Activated gamma-delta T cell treated with Interleukin-2 at 50 U/mL for 16 hours (primary cell): Measurements from ENCODE around the gene EOGT.

Experiments
- DNase-seq: peaks from one replicate; pipeline ENCODE4 v3.0.0-alpha.2; 2020

Gene EOGT

GRCh38 chr3:69008980-69009379, 4.5 kb downstream of the EOGT start:
- DNase-seq, result no peak

DNA sequence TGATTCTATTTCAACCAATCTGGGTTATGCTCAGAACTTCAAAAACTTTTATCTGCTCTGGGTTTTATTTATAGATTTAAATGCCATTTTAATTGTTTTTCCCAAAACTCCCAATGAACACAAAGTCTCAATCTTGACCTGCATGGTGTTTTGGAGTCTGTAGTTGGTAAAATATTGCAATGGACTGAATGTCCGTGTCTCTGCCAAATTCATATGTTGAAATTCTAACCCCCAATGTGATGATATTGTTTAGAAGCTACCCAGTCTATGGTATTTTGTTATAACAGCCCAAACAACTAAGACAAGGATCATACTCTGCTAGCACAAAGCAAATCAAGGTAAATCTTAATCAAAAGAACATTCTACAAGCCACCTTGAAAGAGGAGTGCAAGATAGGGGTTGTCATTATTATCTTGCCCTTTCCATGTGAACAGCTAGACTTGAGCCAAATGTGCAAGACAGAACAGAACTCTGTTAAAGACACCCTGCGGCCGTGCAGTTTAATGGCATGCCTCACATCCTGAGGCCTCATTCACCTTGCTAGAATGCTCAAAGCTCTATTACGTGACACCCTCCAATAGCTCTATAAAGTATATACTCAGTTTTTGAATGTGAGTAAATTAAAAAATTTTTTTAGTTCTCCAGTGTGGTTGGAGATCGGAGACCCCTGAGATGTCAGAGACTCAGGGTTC, 7.5 kb downstream of the EOGT start:
- DNase-seq, result no peak

GRCh38 chr3:69005071-69005790, 8.3 kb downstream of the EOGT start:
- no peak for DNase-seq

GRCh38 chr3:69004138-69004537, 9.3 kb downstream of the EOGT start:
- DNase-seq, result no peak

DNA sequence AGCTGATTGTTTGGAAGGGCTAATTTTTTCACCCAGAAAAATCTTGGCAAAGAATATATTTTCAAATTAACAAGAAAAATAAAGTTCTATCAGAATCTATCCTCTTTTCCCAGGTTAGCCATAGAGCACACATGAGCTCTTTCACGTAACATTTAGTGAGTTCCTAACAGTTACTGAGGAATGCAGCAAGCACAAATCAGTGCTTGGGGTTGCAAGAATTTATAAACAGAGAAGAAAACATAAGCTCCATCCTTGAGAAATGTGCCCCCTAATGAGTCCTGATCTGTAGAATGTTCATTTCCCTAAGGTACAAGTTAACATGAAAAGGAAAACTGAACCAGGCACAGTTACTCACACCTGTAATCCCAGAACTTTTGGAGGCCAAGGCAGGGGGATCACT, 13.9 kb downstream of the EOGT start:
- no peak for DNase-seq

DNA sequence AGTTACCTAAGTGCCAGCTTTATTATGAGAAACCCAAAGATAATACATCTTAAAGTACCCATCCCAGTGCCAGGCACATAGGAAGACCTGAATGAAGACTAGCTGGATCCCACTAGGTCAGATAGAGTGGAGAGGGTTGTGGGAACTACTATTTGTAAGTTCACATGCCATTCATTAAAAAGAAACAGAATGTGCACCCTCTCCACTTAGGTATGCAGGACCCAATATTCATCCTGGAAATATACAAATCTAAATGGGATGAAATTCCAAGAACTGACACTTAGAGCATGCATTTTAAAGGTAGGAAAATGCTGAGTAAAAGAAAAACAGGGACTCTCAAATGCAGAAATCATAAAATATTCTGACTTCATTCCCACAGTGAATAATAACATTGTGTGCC, 14.3 kb downstream of the EOGT start:
- no peak for DNase-seq

DNA sequence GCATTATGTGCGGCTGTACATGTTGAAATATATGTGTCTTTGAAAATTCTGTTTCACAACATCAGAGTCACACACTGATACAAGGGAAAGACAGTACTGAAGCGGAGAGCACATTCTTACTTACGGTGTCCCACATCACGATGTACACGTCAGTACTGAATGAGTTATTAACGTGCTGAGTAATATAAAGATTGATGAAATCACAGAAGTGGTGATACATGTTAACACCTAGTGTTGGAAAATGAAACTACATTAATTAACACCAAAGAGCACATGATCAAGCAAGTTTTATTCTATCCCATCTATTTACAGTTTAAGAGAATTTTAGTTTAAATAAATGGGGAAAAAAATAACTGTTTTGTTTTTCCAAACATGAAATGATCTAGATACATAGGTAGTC, 15.6 kb downstream of the EOGT start:
- DNase-seq, result no peak

- DNase-seq, result no peak
These were observed 17.0 kb downstream of the EOGT start for GRCh38 chr3:68996356-68996995.

GRCh38 chr3:68988740-68989139, 24.7 kb downstream of the EOGT start:
- no peak for DNase-seq

DNA sequence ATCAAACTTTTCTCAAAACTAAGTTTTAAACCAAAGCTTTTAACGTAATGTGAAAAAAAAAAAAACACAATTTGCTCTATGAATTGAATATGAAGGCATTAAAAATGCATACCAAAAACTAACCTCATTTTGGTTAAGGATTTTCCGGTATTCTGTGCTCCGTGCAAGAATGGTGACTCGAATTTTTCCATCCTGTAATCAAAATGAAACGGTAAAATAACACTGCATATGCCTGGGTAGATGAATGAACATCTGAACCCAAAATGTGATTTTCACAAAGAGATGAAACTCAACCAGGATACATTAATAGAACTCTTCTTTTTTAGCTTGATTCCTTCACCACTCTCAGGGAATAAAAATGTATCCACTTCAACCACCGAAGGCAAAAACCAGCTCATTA, 26.2 kb downstream of the EOGT start:
- no peak for DNase-seq

DNA sequence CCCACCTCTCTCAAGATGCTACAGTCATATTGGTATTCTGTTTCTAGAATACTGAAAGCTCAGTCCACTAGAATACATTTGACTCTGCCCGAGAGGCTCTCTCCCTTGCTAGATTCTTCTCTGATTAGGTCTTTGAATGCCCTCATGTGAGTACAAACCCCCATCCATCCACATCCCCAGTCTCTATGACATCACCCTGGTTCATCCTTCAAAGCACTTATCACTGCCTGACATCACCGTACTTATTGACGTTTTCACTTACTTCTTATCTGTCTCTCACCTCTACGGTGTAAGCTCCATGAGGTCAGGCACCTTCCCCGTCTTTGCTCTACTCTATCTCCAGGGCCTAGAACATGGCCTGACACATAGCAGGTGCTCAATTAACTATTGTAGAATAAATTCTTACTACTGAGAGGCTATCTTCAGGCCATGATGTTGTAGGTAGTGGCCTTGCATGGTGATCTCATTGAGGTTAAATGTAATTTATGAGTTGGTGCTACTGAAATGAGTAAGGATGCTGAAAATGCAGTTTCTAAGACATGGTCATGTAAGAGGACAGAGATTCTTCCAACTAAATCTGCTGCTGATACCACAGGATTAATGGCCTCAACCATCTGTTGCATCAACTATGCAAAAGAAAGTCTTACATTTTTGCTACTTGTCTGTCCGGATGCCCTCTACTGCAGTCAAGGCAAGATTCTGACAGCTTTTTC, 26.8 kb downstream of the EOGT start:
- no peak for DNase-seq

DNA sequence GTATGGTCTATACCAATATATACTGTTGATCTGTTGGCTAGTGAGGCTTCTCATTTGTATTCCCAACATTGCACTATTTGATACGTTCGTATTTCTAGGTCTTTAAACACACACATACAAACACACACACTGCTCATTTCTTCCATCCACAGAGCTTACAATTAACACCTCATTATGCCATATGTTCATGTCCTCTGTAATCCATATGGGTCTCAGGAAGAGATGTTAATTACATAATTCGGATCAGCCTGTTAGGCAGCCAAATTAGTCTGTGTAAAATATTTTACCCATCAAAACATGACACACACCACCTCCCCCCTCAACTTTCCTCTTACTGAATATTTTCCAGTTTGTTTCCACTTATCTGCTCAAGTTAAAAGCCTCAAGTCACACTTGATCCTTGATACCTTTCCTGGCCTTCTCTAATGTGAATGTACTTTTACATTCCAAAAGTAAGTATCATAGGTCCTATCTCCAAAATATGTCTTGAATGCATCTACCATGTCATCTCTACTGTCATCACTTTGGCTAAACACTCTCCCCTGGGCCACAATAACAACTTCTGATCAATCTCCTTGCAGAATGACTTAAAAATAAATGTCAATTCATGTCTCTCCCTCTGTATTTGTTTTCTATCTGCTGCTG, 28.2 kb downstream of the EOGT start:
- DNase-seq, result no peak

DNA sequence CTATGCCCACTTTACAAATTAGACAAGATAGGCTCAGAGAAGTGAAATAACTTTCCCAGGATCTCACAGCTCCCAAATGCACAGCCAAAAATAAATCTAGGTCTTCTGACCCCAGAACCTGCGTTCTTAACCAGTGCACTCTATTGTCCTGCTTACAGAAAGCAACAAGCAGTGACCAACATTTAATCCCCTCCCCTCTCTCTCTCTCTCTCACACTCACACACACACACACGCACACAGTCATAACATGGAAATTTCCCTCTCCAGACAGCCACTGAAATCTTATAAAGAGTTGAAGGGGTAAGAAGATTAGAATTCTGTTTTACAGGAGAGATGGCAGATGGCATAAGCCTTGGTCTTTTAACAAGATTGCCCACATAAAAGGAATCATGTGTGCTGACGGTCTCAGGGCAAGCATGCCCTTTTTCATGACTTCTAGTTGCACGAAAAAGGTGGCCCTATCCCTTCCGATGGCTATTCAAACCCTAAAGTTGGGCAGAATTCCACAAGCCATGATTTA, 29.4 kb downstream of the EOGT start:
- no peak for DNase-seq

GRCh38 chr3:68977486-68978167, 35.9 kb downstream of the EOGT start:
- no peak for DNase-seq

DNA sequence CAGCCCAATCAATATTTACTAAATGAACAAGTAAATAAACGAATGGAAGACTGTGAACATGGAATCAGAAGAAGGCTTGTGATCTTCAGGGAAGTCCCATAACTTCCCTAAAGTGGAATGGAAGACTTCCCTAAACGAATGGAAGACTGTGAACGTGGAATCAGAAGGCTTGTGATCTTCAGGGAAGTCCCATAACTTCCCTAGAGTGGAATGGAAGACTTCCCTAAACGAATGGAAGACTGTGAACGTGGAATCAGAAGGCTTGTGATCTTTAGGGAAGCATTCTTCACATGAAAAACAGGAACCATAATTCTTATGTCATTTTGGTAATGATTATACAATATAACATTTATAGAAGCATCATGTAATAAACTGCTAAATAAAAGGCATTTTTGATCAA, 38.8 kb downstream of the EOGT start:
- no peak for DNase-seq

DNA sequence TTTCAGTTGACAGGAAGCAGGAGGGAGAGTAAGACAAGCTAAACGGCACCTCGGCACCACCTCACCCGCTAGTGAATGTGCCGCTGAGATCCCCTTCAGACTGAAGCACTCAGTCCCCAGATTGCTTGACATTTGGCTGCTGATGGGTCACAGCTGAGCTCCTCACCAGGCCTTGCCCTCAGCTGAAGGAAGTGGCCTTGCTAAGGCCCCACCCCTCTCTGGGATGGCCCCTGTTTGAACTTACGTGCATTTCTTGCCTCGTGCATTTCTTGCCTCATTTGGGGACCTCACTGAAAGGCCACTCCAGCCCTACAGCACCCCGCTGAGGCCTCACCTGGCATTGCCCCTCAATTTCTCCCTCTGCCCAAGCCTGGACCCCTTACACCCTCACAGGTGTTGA, 39.8 kb downstream of the EOGT start:
- DNase-seq, result no peak

GRCh38 chr3:68972358-68972979, 41.0 kb downstream of the EOGT start:
- DNase-seq, result peak; percentile 11

- DNase-seq, result no peak
These were observed 48.8 kb downstream of the EOGT start for GRCh38 chr3:68964694-68965093.

DNA sequence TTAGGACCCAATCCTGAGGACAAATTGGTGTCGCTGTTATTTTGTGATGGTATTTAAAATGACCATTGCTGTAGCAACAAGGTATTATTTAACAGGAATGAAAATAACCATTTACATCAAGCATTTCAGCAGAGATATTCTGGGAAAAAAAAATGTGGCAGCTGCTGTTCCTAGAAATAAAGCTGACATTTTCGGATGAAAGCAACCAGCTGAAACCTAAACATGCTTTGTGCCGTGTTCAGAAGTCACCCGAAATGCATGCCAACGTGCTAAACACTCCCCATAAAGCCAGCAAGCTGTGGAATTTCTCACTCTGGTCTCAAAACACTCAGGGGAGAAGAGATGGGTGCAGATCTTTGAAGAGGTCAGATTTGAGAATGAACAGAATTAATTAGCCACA, 49.6 kb downstream of the EOGT start:
- DNase-seq, result no peak

- no peak for DNase-seq
These were observed 50.1 kb downstream of the EOGT start for GRCh38 chr3:68963376-68963775.

GRCh38 chr3:68958932-68959331, 54.6 kb downstream of the EOGT start:
- DNase-seq, result no peak

DNA sequence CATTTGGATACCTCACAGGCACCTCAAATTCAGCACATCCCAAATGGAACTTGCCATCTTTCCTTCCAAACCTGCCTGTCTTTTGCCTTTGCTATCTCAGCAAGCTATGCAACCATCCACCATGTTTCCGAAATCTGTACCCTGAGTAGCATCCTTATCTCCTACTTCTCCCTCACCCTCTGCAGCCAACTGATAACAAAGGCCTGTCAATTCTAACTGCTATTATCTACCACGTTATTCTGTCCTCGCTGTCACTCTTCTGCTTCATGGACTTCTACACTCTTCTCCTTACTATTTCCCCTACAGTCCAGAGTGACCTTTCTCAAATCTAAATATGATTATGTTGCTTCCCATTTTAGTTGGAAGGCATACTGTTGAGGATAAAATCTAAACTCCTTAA, 55.6 kb downstream of the EOGT start:
- no peak for DNase-seq
